Caco-2 (cell line): ENCODE results near the gene TOPORS. TPM values are rescaled to one million over a fixed set of nuclear protein-coding genes. Genes with fewer than 3 reads are reported as not detected.

Experiments
- BruUV-seq: library from RNA; stranded (reverse); fragments of 400-500 nt; replicated peaks from 2 replicates; lab custom pipeline; 2021; lab: Mats Ljungman, UMichigan
- CTCF ChIA-PET: fragments of 300-600 bp; sonication (Branson Sonifier 250); formaldehyde crosslinking; loops from one replicate; lab custom pipeline; 2022; ENCODE audit warnings: antibody characterized with exemption; lab: Charles Lee
- POLR2A ChIA-PET: fragments of 300-600 bp; sonication (Branson Sonifier 250); formaldehyde crosslinking; loops from one replicate; lab custom pipeline; 2022; ENCODE audit warnings: antibody characterized with exemption; lab: Charles Lee
- DNase-seq, 2 experiments: peaks; one replicate each; pipeline versions ENCODE4 v3.0.0 to v3.0.0-alpha.2; 2020 to 2022
- H3K27me3 ChIP-seq: replicated peaks from 2 replicates; pipeline ENCODE4 v1.6.0; 2011; ENCODE audit warnings: low read length; ENCODE audit not compliant: control insufficient read depth, insufficient read depth
- H3K36me3 ChIP-seq: 2 replicates; pipeline ENCODE4 v1.5.1; 2011; ENCODE audit warnings: low read length; ENCODE audit not compliant: control insufficient read depth, insufficient read depth
- H3K4me1 ChIP-seq: fragments of 250-450 bp; sonication (Bioruptor Pico); 2 replicates; pipeline ENCODE4 v1.5.1; 2020; ENCODE audit warnings: mild to moderate bottlenecking
- H3K4me3 ChIP-seq: 2 replicates; pipeline ENCODE4 v1.5.1; 2011; ENCODE audit warnings: low read depth, mild to moderate bottlenecking, control low read depth, low read length
- H3K9me3 ChIP-seq: fragments of 250-450 bp; sonication (Bioruptor Pico); 2 replicates; pipeline ENCODE4 v1.5.1; 2020; ENCODE audit warnings: mild to moderate bottlenecking, moderate library complexity
- H3K27ac Mint-ChIP-seq: one replicate; pipeline ENCODE4 v1.8.0; 2022; ENCODE audit warnings: mixed read lengths; ENCODE audit not compliant: unreplicated experiment
- H3K27me3 Mint-ChIP-seq: one replicate; pipeline ENCODE4 v1.8.0; 2022; ENCODE audit warnings: mixed read lengths; ENCODE audit not compliant: insufficient read depth, unreplicated experiment
- H3K36me3 Mint-ChIP-seq: one replicate; pipeline ENCODE4 v1.8.0; 2022; ENCODE audit warnings: mild to moderate bottlenecking, mixed read lengths; ENCODE audit not compliant: insufficient read depth, unreplicated experiment
- H3K4me1 Mint-ChIP-seq: one replicate; pipeline ENCODE4 v1.8.0; 2022; ENCODE audit warnings: low read depth, mixed read lengths; ENCODE audit not compliant: unreplicated experiment
- H3K4me3 Mint-ChIP-seq: one replicate; pipeline ENCODE4 v1.8.0; 2022; ENCODE audit warnings: mild to moderate bottlenecking, moderate library complexity, mixed read lengths; ENCODE audit not compliant: unreplicated experiment
- H3K9me3 Mint-ChIP-seq: one replicate; pipeline ENCODE4 v1.8.0; 2022; ENCODE audit warnings: mixed read lengths; ENCODE audit not compliant: unreplicated experiment
- CTCF ChIP-seq, 2 experiments: fragments of 200-600 bp in 1 of 2; IDR thresholded peaks; 1 replicate in 1 of 2; 2 replicates in 1 of 2; pipeline versions ENCODE4 v1.5.1 to v1.8.0; 2011 to 2022; ENCODE audit warnings: antibody characterized with exemption in 1 of 2, control low read depth in 1 of 2, inconsistent platforms in 1 of 2, low read depth in 1 of 2, low read length in 1 of 2, mild to moderate bottlenecking in 1 of 2, moderate library complexity in 1 of 2; ENCODE audit not compliant: insufficient read depth in 1 of 2, severe bottlenecking in 1 of 2, unreplicated experiment in 1 of 2
- intact Hi-C: fragments of 100-400 bp; cut with micrococcal nuclease; formaldehyde crosslinking; loops from one replicate; pipeline ENCODE4 v1.10.0; 2022; ENCODE audit not compliant: unreplicated experiment
- total RNA-seq: library from RNA; stranded (reverse); gene quantifications from 2 replicates; pipeline ENCODE4 v1.2.3, GENCODE V29; 2022

The TOPORS gene
- total RNA-seq, 1 experiment from 2014 or later: 14.6 TPM

GRCh38 chr9:32589083-32589723 is 36.8 kb upstream of the TOPORS start:
- Histone ChIP-seq H3K36me3 (no peaks in the 10 kb centered on the region), H3K27me3 (no peaks in the 10 kb centered on the region), H3K4me3 (no peak overlapping the region), H3K4me1 (no peaks in the 10 kb centered on the region), H3K9me3 (no peaks in the 10 kb centered on the region)
- peak in 1 of 2 experiments; percentile 54 for TF ChIP-seq CTCF (IDR thresholded peaks at IDR 0.05; ENCODE audit: insufficient read depth in 1 of 2, low read depth in 1 of 2, low read length in 1 of 2, severe bottlenecking in 1 of 2, unreplicated experiment in 1 of 2)
- intact Hi-C loops: loop anchor here (1.0 to 2.0 kb wide), 2 partner anchors 114 to 379 kb away; no protein-coding TSS in a partner anchor
- no TSS peak for BruUV-seq
- ChIA-PET POLR2A (no interaction called here), CTCF (interaction anchor here (0.7 to 2.0 kb wide), 8 partner anchors 9 to 379 kb away, joined by 3 to 25 read pairs (median 4); partner anchors contain the start of gene ACO1)
- no peaks in the 10 kb centered on the region for H3K36me3 Mint-ChIP-seq
- H3K4me3 Mint-ChIP-seq: no peak overlapping the region
- H3K4me1 Mint-ChIP-seq: no peaks in the 10 kb centered on the region
- no peaks in the 10 kb centered on the region for H3K9me3 Mint-ChIP-seq
- H3K27me3 Mint-ChIP-seq: peaks cover 21% of the 10 kb centered on the region
- peak in 1 of 2 experiments; percentile 31 for DNase-seq
- no peak overlapping the region for H3K27ac Mint-ChIP-seq

- CTCF ChIA-PET: interaction anchor here (1.2 to 1.4 kb wide), 2 partner anchors 8 to 203 kb away, joined by 3 to 4 read pairs; partner anchors contain the start of gene ACO1
- BruUV-seq: no TSS peak
Measured at GRCh38 chr9:32587901-32588300, 35.5 kb upstream of the TOPORS start.

GRCh38 chr9:32584784-32585183 is 32.4 kb upstream of the TOPORS start:
- no peak for TF ChIP-seq CTCF (IDR thresholded peaks at IDR 0.05; ENCODE audit: insufficient read depth in 1 of 2, low read depth in 1 of 2, low read length in 1 of 2, severe bottlenecking in 1 of 2, unreplicated experiment in 1 of 2)
- Histone ChIP-seq H3K36me3 (no peaks in the 10 kb centered on the region), H3K9me3 (no peaks in the 10 kb centered on the region), H3K4me1 (peaks cover 15% of the 10 kb centered on the region), H3K4me3 (no peak overlapping the region), H3K27me3 (no peaks in the 10 kb centered on the region)
- Mint-ChIP-seq H3K27ac (no peak overlapping the region), H3K4me1 (peaks cover 11% of the 10 kb centered on the region), H3K36me3 (no peaks in the 10 kb centered on the region), H3K4me3 (no peak overlapping the region), H3K9me3 (no peaks in the 10 kb centered on the region), H3K27me3 (peaks cover 18% of the 10 kb centered on the region)
- intact Hi-C loops: no loop called here
- BruUV-seq: no TSS peak
- ChIA-PET POLR2A (no interaction called here), CTCF (no interaction called here)
- no peak for DNase-seq

More at GRCh38 chr9:32587901-32588300, 35.5 kb upstream of the TOPORS start:
- intact Hi-C loops: loop anchor here (2.0 kb wide), 1 partner anchor 115 kb away; no protein-coding TSS in a partner anchor
- Histone ChIP-seq H3K36me3 (no peaks in the 10 kb centered on the region), H3K27me3 (no peaks in the 10 kb centered on the region), H3K4me1 (no peaks in the 10 kb centered on the region), H3K4me3 (no peak overlapping the region), H3K9me3 (no peaks in the 10 kb centered on the region)
- Mint-ChIP-seq H3K4me1 (no peaks in the 10 kb centered on the region), H3K27me3 (peaks cover 21% of the 10 kb centered on the region), H3K36me3 (no peaks in the 10 kb centered on the region), H3K4me3 (no peak overlapping the region), H3K9me3 (no peaks in the 10 kb centered on the region), H3K27ac (no peak overlapping the region)
- POLR2A ChIA-PET: no interaction called here
- no peak for TF ChIP-seq CTCF (IDR thresholded peaks at IDR 0.05; ENCODE audit: insufficient read depth in 1 of 2, low read depth in 1 of 2, low read length in 1 of 2, severe bottlenecking in 1 of 2, unreplicated experiment in 1 of 2)
- DNase-seq: no peak
